COLO668 (cell line): ENCODE results near the gene SRGN.

Source experiments
- DNase-seq: peaks from one replicate; lab custom pipeline; 2025; ENCODE audit not compliant: unreplicated experiment; lab: John Stamatoyannopoulos, UW

SRGN gene

DNA sequence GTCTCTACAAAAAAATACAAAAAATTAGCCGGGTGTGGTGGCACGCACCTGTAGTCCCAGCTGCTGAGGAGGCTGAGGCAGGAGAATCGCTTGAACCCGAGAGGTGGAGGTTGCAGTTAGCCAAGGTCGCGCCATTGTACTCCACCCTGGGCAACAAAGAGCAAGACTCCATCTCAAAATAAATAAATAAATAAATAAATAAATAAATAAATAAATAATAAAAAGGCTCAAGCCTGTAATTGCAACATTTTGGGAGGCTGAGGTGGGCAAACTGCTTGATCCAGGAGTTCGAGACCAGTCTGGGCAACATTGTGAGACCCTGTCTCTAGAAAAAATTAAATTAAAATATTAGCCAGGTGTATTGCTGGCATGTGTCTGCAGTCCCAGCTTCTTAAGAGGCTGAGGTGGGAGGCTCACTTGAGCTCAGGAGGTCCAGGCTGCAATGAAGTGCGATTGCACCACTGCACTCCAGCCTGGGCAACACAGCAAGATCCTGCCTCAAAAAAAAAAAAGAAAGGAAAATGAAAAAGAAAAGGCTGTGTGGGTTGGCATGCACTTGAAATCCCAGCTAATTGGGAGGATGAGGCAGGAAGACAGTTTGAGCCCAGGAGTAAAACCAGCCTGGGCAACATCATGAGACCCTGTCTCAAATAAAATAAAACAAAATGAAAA lies 27.6 kb upstream of the SRGN start:
- DNase-seq = no peak

DNA sequence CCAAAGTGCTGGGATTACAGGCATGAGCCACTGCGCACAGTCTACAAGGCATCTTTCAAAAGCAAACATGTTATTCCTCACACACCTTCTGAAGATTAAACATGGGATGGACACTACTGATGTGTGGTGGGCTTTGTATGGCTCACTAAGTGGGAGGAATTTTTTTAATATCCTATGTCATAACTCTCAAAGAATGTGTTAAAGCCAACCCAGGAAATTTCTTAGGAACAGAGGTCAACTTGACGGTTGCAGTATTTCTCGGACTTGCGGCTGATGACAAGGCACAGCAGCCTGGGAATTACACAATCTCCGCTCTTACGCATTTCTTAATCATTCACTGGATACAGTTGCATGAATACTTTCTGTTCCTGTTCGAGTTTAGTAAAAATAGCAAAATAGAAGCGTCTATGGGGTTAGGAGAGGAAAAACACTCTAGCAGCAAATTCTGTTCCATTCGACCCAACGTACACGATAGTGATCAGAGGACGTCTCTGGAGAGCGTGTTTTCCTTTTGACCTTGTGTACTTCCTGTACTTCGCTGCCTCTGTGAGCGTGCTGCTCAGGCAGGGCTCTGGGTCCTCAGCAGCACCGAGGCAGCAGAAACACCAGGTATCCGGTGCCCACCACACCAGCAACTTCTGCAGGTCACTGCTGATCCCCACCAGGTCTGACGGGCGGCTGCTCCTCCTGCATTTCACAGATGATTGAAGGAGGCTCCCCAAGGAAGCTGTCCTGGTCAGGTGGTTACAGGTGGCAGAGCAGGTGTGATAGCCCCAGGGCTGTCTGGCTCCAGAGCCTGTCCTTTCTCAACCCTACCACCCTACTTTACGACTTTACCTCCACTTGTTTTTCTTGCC lies 26.4 kb upstream of the SRGN start:
- DNase-seq = peak; percentile 19

DNA sequence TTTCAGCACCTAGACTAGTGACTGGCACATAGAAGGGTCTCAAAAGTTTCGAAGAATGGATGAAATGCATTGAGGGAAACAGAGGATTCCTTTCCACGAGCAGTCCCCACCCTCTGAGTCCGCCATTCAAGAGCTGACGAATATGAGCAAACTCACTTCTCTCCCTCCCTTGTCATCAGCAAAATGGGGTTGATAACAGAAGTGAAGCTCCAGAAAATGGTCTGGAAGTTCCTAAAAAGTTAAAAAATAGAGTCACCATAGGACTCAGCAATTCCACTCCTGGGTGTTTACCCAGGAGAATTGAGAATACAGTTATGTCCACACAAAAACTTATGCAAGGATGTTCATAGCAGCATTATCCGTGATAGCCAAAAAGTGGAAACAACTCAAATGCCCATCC lies 25.0 kb upstream of the SRGN start:
- DNase-seq = no peak

DNA sequence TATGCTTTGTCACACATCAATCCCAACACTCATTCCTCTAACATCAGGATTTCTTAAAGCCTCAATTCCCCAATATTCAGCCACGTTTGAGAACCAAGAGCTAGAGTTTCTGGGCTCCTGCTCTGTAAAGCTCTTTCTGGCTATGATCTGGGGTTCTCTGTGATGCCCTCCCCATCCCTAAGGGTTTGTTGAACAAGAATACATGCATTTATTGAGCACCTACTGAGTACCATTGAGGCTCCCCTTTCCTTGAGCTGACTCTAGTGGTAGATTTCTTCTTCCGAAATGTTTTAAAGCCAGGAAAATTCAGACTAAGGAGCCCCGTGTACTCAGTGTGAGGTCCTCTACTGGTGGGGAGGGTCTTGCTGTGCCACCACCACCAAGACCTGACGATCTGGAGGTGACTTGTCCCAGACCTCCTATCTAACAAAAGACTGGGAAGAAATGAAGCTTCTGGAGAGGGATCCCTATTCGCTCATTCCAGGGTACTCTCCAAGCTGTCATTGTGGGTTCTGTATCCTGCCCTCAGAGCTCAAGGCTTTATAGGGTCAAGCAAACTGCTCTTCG lies 23.1 kb upstream of the SRGN start:
- DNase-seq = no peak

DNA sequence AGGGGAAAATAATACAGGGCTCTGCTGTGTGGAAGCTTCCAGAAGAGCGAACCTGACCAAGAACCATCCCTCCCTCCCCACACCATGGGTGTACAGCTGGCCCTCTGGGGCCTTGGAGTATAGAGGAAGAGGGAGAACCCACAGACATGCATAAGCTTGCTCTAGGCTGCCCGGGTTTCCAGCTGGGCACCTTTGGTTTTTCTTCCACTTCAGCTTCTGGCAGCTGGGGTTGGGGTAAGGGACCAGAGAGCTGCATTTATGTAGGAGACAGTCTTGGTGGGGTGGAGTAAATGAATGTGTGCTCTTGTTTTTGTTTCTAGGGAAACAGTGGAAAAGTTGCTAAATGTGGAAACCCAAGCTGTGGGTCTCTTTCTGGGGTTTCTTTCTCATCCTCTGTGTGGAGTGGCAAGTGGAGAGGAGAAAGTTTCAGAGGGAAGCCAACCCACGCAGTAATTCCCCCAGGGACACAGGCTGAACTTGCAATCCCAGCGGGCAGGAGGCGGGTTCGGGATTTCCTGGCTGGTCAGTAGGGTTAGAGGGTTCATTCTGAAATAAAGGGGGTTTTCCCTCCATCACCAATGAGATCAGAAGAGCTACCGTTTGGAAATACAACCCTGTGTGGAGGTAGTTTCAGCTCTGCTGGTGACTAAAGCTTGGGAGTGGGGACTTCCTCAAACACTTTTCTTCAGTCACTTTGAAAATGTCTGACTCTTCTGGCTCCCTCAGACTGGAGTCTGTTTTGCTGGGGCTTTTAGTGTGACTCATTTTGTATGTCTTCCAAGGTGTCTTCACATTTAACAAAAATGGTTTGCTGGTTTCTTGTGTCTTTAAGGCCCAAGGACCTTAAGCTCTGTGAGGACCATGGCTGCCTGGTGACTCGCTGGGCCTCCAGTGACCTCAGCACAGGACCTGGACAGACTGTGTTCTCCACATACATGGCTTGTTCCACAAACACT lies 22.2 kb upstream of the SRGN start:
- no peak for DNase-seq

DNA sequence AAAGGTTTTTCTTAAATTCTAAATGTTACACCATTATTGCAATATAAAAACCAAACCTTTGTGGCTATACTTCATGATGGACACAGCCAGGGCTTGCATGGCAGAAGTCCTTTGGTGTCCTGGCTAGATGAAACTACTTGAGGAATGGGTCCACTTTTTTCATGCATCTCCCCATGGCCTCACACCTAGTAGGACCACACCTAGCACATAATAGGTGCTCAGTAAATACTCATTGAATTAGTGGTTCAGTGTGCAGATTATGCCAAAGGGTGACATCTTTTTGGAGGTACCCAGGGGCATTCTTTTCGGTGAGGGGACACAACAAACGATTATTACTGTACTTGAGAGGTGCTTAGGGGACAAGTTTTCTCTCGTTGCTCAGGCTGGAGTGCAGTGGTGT lies 20.7 kb upstream of the SRGN start:
- DNase-seq = no peak

DNA sequence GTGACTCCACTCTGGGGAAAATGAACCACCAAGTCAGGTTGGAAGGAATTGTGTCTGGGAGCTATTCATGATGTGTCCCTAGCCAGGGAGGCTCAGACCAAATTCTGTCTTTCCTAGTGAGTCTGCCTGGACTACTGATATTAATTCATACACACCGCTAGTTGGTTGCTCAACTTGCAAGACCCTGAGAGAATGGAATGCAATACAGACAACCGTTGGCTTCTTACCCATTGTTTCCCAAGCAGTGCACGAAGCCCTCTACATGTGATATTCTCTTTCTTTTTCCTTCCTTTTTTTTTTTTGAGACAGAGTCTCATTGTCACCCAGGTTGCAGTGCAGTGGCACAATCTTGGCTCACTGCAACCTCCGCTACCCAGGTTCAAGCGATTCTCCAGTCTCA lies 19.4 kb upstream of the SRGN start:
- no peak for DNase-seq

DNA sequence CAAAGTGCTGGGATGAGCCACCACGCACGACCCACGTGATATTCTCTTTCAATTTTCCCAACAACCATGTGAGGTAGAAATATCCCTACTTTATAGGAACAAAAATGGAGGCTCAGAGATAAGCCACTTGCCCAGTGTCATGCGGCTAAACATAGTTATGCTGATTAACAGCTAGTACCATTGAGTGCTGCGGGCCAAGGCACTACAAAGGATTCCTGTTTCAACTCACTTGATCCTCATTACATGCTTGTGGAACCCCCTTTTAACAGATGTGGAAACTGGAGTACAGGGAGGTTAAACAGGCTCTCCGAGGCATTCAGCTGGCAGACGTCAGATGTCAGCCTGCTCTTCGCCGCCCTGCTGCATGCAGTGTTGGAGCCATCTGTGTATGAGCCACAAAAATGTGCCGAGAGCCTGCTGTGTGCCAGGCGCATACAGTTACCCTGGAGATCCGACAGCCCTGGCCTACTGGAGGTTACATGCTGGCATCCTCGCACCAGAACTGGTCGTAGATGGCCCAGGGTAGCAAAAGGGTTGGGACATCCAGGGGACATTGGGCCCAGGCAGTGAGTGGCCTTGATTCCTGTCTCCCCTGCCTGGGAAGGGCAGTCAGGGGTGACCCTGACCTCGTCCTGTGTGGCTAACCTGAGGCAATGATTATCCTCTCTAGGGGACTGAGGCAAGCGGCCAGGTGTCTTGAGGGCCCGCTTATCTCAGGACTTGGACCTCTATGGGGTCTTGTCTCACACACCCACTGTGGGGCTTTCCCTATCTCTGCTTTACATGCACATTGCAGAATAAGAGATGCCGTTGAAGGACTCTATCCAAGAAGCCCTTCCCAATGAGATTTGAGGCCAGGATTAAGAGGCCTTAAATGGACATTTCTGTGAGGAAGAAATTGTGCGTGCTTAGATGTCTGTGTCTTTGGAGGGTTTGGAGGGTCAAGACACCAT lies 18.5 kb upstream of the SRGN start:
- no peak for DNase-seq

DNA sequence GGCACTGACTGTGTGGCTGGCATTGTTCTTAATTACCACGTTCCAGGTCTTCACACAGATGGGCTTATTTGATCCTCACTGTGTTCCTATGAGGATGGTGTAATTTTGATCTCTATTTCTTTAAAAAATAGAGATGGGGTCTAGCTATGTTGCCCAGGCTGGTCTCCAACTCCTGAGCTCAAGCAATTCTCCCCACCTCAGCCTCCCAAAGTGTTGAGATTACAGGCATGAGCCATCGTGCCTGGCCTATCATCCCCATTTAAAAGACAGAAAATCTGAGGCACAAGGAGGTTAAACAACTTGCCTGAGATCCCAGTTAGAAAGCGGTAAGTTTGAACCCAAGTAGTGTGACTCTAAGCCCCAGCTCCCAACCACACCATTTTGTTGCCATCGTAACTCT lies 17.0 kb upstream of the SRGN start:
- DNase-seq = no peak

DNA sequence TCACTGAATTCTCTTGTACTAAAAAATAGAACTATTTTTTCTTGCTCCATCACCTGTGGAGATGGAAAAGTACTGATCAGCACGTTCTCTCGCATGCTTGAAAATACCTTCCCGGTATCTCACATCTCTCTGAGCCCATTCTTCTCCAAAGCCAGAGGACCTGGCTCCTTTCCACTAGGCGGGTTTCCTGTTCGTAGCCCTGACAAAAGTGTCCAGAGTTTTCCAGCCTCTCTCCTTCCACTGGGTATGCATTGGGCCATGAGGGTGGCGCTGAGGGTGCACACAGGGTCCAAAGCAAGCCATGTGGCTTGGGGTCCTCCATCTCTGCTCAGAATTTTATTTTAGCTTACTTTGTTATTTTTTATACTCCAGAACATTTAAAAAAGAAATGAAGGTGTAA lies 16.3 kb upstream of the SRGN start:
- DNase-seq = no peak

DNA sequence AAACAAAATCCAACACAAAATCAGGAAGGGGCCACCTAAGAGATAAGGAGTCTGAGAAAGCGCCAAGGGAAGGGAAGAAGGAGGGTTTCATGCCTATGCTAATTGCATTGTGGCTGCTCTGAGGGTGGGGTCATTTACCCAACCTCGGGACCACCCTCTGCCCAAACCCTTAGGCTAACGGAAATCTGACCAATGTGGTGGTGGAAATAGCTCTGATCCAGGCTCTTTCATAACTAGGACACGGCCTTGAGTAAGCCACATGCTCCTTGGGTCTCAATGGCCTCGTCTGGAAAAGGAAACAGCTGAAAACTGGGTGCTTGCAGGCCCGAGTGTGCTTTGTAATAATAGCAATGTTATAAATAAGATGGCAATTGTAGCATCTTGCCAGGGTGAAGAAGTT lies 14.9 kb upstream of the SRGN start:
- DNase-seq = no peak

DNA sequence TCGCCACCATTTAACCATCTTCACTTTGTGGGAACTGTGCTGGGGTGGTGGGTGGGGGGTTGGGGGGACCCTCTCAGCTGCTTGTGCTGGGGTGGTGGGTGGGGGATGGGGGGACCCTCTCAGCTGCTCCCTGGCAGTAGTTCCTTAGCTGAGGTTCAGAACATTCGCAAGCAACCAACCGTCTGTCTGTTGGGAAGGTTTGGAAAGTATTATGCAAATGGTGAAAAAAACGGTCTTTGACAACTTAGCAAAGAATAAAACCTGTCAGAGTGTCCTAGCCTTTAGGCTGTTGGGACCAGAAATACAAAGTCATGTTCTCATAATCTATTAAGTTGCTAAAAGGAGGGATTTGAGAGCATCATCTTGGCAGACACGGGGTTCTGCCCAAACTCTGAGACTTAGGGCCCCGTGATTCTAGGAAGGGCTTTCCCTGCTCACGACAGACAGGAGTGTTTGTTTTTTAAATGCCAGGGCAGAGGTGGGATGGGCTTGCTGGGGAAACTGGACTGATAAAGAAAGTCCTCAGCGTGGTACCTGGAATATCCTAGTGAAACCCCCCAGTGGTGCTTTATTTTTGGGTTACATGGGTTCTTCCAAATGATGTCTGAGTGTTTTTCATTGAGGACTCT lies 14.1 kb upstream of the SRGN start:
- no peak for DNase-seq

DNA sequence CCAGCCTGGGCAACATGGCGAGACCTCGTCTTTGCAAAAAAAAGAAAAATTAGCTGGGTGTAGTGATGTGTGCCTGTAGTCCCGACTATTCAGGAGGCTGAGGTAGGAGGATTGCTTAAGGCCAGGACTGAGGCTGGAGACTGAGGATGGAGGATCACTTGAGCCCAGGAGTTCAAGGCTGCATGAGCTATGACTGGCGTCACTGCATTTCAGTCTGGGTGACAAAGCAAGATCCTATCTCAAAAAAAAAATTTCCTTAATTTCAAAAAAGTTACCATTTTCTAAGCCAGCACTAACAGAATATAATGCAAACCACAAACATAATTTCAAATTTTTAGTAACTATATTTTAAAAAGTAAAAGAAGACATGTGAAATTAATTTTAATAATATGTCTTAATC lies 13.4 kb upstream of the SRGN start:
- DNase-seq = no peak

DNA sequence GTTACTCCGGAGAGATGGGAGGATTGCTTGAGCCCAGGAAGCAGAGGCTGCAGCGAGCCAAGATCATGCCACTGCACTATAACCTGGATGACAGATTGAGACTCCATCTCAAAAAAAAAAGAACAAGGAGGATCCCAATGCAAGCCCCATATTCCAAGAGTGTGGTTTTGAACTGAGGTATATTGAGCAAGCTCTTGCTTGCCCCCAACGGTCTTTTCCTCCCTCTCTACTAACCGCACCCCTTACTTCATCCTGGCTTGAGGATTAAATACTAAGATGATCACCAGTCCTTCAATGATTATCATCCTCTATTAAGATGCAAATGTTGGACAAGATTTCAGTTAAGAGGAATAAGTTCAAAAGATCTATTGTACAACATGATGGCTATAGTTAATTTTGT lies 12.5 kb upstream of the SRGN start:
- no peak for DNase-seq

DNA sequence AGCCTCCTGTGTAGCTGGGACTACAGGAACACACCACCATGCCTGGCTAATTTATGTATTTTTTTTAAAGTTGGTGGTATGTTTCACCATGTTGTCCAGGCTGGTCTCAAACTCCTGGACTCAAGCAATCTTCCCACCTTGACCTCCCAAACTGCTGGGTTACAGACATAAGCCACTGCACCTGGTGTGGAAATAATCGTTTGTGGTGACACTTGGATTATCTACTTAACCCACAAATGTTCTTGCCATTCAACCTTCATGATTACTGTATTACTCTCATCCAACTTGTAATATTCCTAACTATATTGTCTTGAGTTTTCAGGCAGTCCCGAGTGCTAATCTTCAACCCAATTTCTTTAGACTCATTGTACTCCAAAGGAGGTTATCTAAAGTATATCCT lies 9.6 kb upstream of the SRGN start:
- no peak for DNase-seq

DNA sequence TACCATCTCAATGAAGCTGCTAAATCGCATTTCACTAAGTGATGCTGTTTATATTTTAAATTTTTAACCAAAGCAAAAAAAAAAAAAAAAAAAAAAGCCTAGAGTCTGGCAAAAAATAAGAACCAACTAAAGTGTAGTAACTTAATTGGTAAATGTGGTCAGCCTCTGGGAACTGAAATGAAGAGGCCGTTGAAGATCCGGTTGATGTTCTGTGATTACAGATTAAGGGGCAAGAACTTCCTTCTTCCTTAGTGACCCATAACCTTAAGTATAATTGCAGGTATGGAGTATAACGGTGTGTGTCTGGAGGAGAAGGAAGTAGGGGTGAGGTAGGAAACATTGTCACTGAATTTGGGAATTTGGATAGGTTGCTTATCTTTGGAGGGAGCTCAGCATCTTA lies 7.7 kb upstream of the SRGN start:
- no peak for DNase-seq

DNA sequence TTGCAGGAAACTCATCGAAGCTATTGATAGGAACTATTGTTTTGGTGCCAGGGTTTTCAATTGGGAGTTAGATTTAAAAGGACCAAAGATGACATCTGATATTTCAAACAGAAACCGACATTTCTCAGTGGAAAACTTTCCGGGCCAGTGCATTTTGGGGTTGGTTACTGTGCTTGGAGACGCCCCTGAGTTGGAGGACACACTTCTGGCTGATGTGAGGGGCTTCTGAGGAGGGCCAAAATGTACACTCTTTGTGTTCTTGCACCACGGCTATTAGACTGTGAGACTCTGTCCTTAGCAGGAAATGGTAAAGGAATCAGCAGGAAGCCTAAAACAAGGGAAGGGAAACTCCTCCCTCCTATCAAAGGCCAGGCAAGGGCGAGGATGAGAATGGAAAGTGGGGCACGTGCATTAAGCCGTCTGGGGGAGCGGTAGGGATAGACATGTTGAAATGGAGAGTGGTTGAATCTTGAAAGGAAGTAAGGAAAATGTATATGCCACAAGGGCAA lies 1.8 kb upstream of the SRGN start:
- no peak for DNase-seq

DNA sequence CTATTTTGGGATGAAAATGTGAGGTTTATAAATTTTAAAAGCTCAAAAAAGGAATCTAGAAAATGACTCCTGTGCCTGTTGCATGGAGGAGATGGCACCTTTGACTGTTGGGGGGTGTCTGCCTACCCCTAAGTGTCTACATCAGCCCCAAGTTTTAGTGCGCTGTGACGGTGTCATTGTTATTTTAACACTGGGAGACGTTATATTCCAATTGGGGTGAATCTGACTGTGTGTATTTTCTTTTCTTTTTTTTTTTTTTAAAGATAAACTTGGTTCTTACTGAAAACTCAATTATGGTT lies 517 bp downstream of the SRGN start:
- DNase-seq = no peak

DNA sequence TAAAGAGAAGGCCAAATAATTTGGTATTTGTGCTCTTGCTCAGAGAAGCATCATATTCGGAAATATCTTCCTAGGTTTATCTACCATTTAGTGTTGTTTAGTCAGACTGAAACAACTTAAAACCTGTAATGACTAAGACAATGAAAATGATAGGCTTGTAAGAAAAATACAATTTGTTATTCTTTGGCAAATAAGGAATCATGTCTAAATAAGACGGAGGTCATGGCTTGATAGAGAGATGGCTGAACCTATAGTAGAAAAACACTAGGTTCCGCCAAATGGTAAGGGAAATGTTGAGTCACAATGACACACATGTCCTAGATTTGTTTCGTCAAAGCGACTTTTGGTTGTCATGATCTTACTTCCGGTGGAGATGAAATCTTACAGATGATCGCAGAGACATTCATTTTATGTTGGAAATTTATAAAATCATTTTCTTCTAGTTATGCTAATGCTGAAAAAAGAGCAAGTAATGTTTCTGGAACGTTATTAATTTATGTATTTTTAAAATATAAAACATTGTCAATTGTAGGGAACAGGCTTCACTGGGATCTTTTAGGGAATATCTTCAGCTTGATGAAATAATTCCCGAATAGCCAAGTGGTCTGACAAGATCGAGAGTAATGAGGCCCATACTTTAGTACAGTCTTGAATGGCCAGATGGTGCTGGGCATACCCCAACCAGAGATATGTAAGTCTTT lies 1.0 kb downstream of the SRGN start:
- no peak for DNase-seq
